ENCODE data around the gene VAC14.

VAC14 gene

GRCh38 chr16:70766658-70767057, 34.3 kb downstream of the VAC14 start:
- no peaks in the 10 kb centered on the region for H3K9me3 ChIP-seq (ENCODE audit: low read length)
- no peak overlapping the region for H3K27ac ChIP-seq (ENCODE audit: low read depth, low read length, poor library complexity, severe bottlenecking)
- H3K9ac ChIP-seq (ENCODE audit: low read length), result no peak overlapping the region
- no peaks in the 10 kb centered on the region for H3K4me1 ChIP-seq (ENCODE audit: insufficient read depth, low read length, severe bottlenecking)
- no peaks in the 10 kb centered on the region for H3F3A ChIP-seq (ENCODE audit: insufficient read depth, low read length)
- TF ChIP-seq CTCF (IDR thresholded peaks at IDR 0.05; ENCODE audit: low read length) (no peak), EZH2 (IDR thresholded peaks at IDR 0.05; ENCODE audit: borderline replicate concordance, low read length) (no peak)
- H3K27me3 ChIP-seq (ENCODE audit: insufficient read depth, low read length), result no peaks in the 10 kb centered on the region
- H3K79me2 ChIP-seq (ENCODE audit: insufficient read depth, low read length), result no peaks in the 10 kb centered on the region
- no peak overlapping the region for H3K4me3 ChIP-seq (ENCODE audit: low read depth, low read length, poor library complexity, severe bottlenecking)
- H2AFZ ChIP-seq (ENCODE audit: low read length), result no peak overlapping the region
- no peaks in the 10 kb centered on the region for H4K20me1 ChIP-seq (ENCODE audit: insufficient read depth, low read length)
- H3K4me2 ChIP-seq (ENCODE audit: low read length), result no peak overlapping the region
- peaks cover 4% of the 10 kb centered on the region; the same call in 1 of the 2 replicates for H3K36me3 ChIP-seq (ENCODE audit: insufficient read depth, low read length)
- H3K9me2 ChIP-seq (ENCODE audit: low read depth, low read length), result no peaks in the 10 kb centered on the region

- Histone ChIP-seq H3F3A (ENCODE audit: insufficient read depth, low read length) (no peaks in the 10 kb centered on the region), H3K9me3 (ENCODE audit: low read length) (no peaks in the 10 kb centered on the region), H2AFZ (ENCODE audit: low read length) (no peak overlapping the region)
Observed at GRCh38 chr16:70766176-70766575, 34.8 kb downstream of the VAC14 start.

GRCh38 chr16:70765491-70765890, 35.5 kb downstream of the VAC14 start:
- Histone ChIP-seq H3K27me3 (ENCODE audit: insufficient read depth, low read length) (no peaks in the 10 kb centered on the region), H3K36me3 (ENCODE audit: insufficient read depth, low read length) (peaks cover 8% of the 10 kb centered on the region; the same call in 1 of the 2 replicates), H2AFZ (ENCODE audit: low read length) (no peak overlapping the region), H3K9ac (ENCODE audit: low read length) (no peak overlapping the region), H3K4me2 (ENCODE audit: low read length) (no peak overlapping the region), H3K9me3 (ENCODE audit: low read length) (no peaks in the 10 kb centered on the region), H3K4me1 (ENCODE audit: insufficient read depth, low read length, severe bottlenecking) (no peaks in the 10 kb centered on the region), H4K20me1 (ENCODE audit: insufficient read depth, low read length) (no peaks in the 10 kb centered on the region), H3K4me3 (ENCODE audit: low read depth, low read length, poor library complexity, severe bottlenecking) (no peak overlapping the region), H3K27ac (ENCODE audit: low read depth, low read length, poor library complexity, severe bottlenecking) (no peak overlapping the region), H3K9me2 (ENCODE audit: low read depth, low read length) (no peaks in the 10 kb centered on the region), H3F3A (ENCODE audit: insufficient read depth, low read length) (no peaks in the 10 kb centered on the region), H3K79me2 (ENCODE audit: insufficient read depth, low read length) (no peaks in the 10 kb centered on the region)
- TF ChIP-seq CTCF (IDR thresholded peaks at IDR 0.05; ENCODE audit: low read length) (no peak), EZH2 (IDR thresholded peaks at IDR 0.05; ENCODE audit: borderline replicate concordance, low read length) (no peak)

More at GRCh38 chr16:70766176-70766575, 34.8 kb downstream of the VAC14 start:
- Histone ChIP-seq H3K27me3 (ENCODE audit: insufficient read depth, low read length) (no peaks in the 10 kb centered on the region), H3K79me2 (ENCODE audit: insufficient read depth, low read length) (no peaks in the 10 kb centered on the region), H3K4me3 (ENCODE audit: low read depth, low read length, poor library complexity, severe bottlenecking) (no peak overlapping the region), H4K20me1 (ENCODE audit: insufficient read depth, low read length) (no peaks in the 10 kb centered on the region), H3K36me3 (ENCODE audit: insufficient read depth, low read length) (peaks cover 8% of the 10 kb centered on the region; the same call in 1 of the 2 replicates), H3K9ac (ENCODE audit: low read length) (no peak overlapping the region), H3K4me1 (ENCODE audit: insufficient read depth, low read length, severe bottlenecking) (no peaks in the 10 kb centered on the region), H3K27ac (ENCODE audit: low read depth, low read length, poor library complexity, severe bottlenecking) (no peak overlapping the region), H3K4me2 (ENCODE audit: low read length) (no peak overlapping the region), H3K9me2 (ENCODE audit: low read depth, low read length) (no peaks in the 10 kb centered on the region)
- TF ChIP-seq EZH2 (IDR thresholded peaks at IDR 0.05; ENCODE audit: borderline replicate concordance, low read length), result no peak
- no peak for TF ChIP-seq CTCF (IDR thresholded peaks at IDR 0.05; ENCODE audit: low read length)

Data from OCI-LY1 (cell line).